Aorta (tissue), 5 donors: ENCODE measurements around the gene SNX3. TPM values are rescaled to one million over a fixed set of nuclear protein-coding genes. Genes with fewer than 3 reads are reported as not detected.

ENCODE experiments used
- ATAC-seq: fragments of 200-7000 bp; cut with Tn5 transposase; one replicate; pipeline ENCODE4 v1.9.1; 2022; ENCODE audit warnings: moderate library complexity; ENCODE audit not compliant: low FRiP score
- DNase-seq, 2 donors: peaks; one replicate each; pipeline ENCODE4 v3.0.0-alpha.2; 2020
- H3K27ac ChIP-seq, 2 donors: one replicate each; pipeline ENCODE4 v1.5.1; 2013; ENCODE audit warnings: low read length in 2 of 2, mild to moderate bottlenecking in 2 of 2, moderate library complexity in 2 of 2, control low read depth in 1 of 2, inconsistent platforms in 1 of 2, low read depth in 1 of 2
- H3K27me3 ChIP-seq, 2 donors: one replicate each; pipeline ENCODE4 v1.6.1; 2013; ENCODE audit warnings: control low read depth in 1 of 2, low read length in 1 of 2, mild to moderate bottlenecking in 1 of 2, moderate library complexity in 1 of 2; ENCODE audit not compliant: insufficient read depth in 2 of 2, control insufficient read depth in 1 of 2
- H3K36me3 ChIP-seq, 2 donors: one replicate each; pipeline ENCODE4 v1.6.1; 2013; ENCODE audit warnings: control low read depth in 1 of 2, low read length in 1 of 2, mild to moderate bottlenecking in 1 of 2; ENCODE audit not compliant: insufficient read depth in 2 of 2, control insufficient read depth in 1 of 2
- H3K4me1 ChIP-seq, 2 donors: one replicate each; pipeline ENCODE4 v1.6.1; 2013; ENCODE audit warnings: low read length in 2 of 2, control low read depth in 1 of 2, mild to moderate bottlenecking in 1 of 2, moderate library complexity in 1 of 2; ENCODE audit not compliant: insufficient read depth in 2 of 2, control insufficient read depth in 1 of 2
- H3K4me3 ChIP-seq, 2 donors: one replicate each; pipeline ENCODE4 v1.5.1; 2013; ENCODE audit warnings: low read length in 2 of 2, control low read depth in 1 of 2, mild to moderate bottlenecking in 1 of 2
- H3K9me3 ChIP-seq: one replicate; pipeline ENCODE4 v1.6.1; 2013; ENCODE audit warnings: mild to moderate bottlenecking, low read length; ENCODE audit not compliant: control insufficient read depth
- WGBS, 2 donors: extraction: QIAGEN DNeasy Blood & Tissue Kit; methylation state at CpG; one replicate each; pipeline ENCODE4 v1.1.7; 2013; 5-methylcytosine and 5-hydroxymethylcytosine counted together
- intact Hi-C, 2 donors: fragments of 100-400 bp; cut with DNase I; formaldehyde crosslinking; loops; one replicate each; pipeline versions ENCODE4 v1.14.2 to v1.15.0; 2022
- polyA plus RNA-seq, 2 donors: library from polyadenylated mRNA; stranded (reverse); fragments of 200-250 nt; gene quantifications; one replicate each; pipeline ENCODE4 v1.2.3, GENCODE V29; 2013
- total RNA-seq, 2 donors: library from RNA; stranded (reverse); fragmentation: NEBNext Ultra II Directional; extraction: Animal tissue kit (Norgen Biotek cat#: 25700); gene quantifications; one replicate each; pipeline ENCODE4 v1.2.1, GENCODE V29; 2021
- donor health status: healthy with polysubstance abuse.
- donor health status: Bipolar disorder and iron deficiency.
- donor health status: DM: no; HTN: no; CAD: no.
- donor health status: DM: no; HTN: no; CAD: no.
- donor health status: DM: yes; HTN: yes; CAD: no.

Gene SNX3
- total and polyA plus RNA-seq, 4 donors: 148 to 328 (median 190) TPM

DNA sequence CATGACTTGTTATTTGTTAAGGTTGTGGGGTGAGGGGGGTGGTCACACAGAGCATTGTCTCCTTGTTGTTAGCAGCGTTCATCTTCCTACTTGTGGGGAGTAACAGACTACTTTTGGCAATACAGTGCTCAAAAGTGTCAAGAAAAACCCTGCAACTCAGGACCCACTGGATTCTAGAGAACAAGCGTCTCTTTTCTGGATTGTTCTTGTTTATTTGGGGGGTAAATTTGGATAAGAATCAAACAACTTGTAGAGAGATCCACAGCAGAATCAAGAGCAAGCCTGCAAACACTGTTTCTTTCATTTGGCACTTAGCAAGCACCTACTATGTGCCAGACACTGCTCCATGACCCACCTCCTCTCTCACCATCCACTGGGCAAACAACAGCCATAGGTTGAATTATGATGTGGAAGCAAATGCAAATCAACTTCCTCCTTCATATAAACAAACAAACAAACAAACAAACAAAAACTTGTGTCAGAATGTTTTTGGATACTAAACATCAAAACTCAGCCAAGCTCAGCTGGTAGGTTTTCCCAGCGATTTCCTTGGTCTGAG, 99.0 kb downstream of the SNX3 start:
- no peak for DNase-seq
- Histone ChIP-seq H3K27me3 (no peaks in the 10 kb centered on the region), H3K4me1 (no peaks in the 10 kb centered on the region), H3K4me3 (no peak overlapping the region), H3K9me3 (no peaks in the 10 kb centered on the region), H3K27ac (no peak overlapping the region), H3K36me3 (no peaks in the 10 kb centered on the region)
- intact Hi-C loops: no loop called here
- no peak for ATAC-seq
- 12 to 14% methylated on average over 3 of the region's 3 CpGs for WGBS, 2 donors

Other genes starting within 250 kb of the SNX3 start
- 10 to 100 TPM; 45.0 to 68.3 TPM for gene OSTM1, start 186.3 kb downstream of the SNX3 start, total RNA-seq
- 10 to 100 TPM; 17.8 to 18.5 TPM for gene OSTM1, start 186.3 kb downstream of the SNX3 start, polyA plus RNA-seq
- not detected for gene NR2E1, start 95.0 kb downstream of the SNX3 start, total RNA-seq
- not detected for gene NR2E1, start 95.0 kb downstream of the SNX3 start, polyA plus RNA-seq
- 1 to 10 TPM; 5.1 to 5.7 TPM for gene AFG1L, start 34.0 kb upstream of the SNX3 start, total RNA-seq
- 1 to 10 TPM in 1 of 2 donors, under 1 TPM in 1; 0.95 to 9.8 TPM for gene AFG1L, start 34.0 kb upstream of the SNX3 start, polyA plus RNA-seq